ENCODE results near the gene ATP6V0B. TPM values are rescaled to one million over a fixed set of nuclear protein-coding genes. Genes with fewer than 3 reads are reported as not detected.

The ATP6V0B gene
- total RNA-seq, 1 experiment from 2014 or later, result 235 TPM

DNA sequence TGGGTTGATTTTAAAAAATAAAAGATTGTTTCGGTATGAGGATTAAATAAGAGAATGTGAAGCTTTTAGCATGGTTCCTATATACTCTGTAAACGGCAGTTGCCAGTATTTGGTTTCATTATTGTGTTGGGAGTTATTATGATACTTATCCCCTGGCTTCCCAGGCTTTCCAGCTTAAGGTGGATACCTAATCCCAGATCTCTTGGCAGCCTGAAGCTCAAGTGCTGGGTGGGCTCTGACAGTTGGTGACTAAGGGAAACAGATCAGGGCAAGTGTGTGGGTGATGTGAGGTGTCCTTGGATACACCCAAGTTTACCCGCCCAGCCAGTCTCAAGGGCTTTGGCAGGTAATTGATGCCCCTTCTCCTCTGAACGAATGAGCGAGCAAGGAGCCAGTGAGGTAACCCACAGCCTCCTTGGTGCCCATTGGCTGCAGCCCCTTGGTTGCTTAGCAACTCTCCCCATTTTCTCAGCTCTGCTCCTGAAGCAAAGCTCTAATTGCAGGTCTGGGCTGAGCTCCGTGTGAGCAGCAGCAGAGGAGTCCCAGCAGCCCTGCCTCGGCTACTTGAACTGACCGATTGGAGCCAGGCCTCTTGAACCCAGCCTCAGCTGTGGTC, 21.9 kb upstream of the ATP6V0B start:
- H3K4me3 ChIP-seq, result no peak overlapping the region
- no peaks in the 10 kb centered on the region for H3K27me3 ChIP-seq (replicated peaks)
- no peak for DNase-seq (ENCODE audit: low read depth in 1 of 2, low spot score in 2 of 2)
- peaks cover 5% of the 10 kb centered on the region for H3K4me1 ChIP-seq (replicated peaks)
- no peaks in the 10 kb centered on the region for H3K9me3 ChIP-seq (replicated peaks)
- peaks cover 37% of the 10 kb centered on the region for H3K36me3 ChIP-seq
- no peak overlapping the region for H3K27ac ChIP-seq

DNA sequence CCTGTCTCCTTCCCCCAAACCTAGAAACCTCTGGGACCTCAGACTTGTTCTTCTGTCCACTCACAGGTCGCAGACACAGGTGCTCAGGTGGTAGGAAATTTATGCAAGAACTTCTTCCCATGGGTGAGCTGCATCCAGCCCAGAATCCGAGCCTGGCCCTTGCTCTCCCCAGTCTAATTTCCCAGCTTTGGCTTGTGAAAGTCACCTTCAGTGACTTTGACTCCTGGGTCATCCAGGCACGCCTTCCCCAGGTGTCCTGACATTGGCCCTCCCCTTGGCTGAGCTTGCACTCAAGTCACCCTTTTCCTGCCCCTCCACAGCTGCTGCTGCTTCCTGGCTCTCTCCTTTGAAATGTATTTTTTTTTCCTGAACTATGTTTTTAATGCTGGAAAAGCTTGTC, 21.4 kb upstream of the ATP6V0B start:
- DNase-seq (ENCODE audit: low read depth in 1 of 2, low spot score in 2 of 2), result no peak
- Histone ChIP-seq H3K4me3 (no peak overlapping the region), H3K4me1 (replicated peaks) (peaks cover under 1% of the 10 kb centered on the region), H3K27ac (no peak overlapping the region), H3K27me3 (replicated peaks) (no peaks in the 10 kb centered on the region), H3K9me3 (replicated peaks) (no peaks in the 10 kb centered on the region), H3K36me3 (peaks cover 37% of the 10 kb centered on the region)

DNA sequence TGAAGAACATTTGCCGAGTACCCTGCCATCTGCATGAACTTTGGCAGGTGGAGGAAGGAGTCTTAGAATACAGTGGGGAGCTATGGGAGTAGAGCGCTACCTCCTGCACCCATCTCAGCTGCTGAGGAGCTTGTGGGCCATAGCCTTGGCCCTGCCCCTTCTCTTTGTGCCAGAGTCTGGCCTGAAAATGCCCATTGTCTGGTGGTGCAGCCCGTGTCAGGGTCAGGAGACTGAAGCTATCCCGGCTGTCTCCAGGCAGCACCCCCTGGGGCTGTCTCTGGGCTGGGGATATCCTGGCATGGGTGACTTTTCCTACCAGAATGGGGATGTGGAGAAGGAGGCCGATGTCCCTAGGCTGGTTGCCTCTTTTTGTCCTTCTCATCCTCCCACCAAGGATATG, 20.7 kb upstream of the ATP6V0B start:
- H3K4me3 ChIP-seq, result no peak overlapping the region
- no peaks in the 10 kb centered on the region for H3K4me1 ChIP-seq (replicated peaks)
- DNase-seq (ENCODE audit: low read depth in 1 of 2, low spot score in 2 of 2), result no peak
- H3K9me3 ChIP-seq (replicated peaks), result no peaks in the 10 kb centered on the region
- H3K36me3 ChIP-seq, result peaks cover 41% of the 10 kb centered on the region
- H3K27me3 ChIP-seq (replicated peaks), result no peaks in the 10 kb centered on the region
- H3K27ac ChIP-seq, result no peak overlapping the region

DNA sequence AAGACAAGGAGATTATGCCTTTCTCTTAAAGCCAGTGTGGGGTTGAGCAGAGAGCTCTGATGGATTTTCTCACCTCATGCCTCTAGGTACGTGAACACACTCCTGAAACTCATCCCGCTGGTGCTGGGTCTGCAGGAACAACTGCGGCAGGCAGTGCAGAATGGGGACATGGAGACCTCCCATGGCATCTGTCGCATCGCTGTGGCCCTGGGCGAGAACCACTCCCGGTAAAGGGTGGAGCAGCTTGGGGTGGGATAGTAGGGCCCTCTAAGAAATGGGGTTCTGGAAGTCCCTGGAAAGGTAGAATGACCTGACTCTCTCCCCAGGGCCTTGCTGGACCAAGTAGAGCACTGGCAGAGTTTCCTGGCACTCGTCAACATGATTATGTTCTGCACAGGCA, 18.5 kb upstream of the ATP6V0B start:
- peaks cover 46% of the 10 kb centered on the region for H3K36me3 ChIP-seq
- no peaks in the 10 kb centered on the region for H3K9me3 ChIP-seq (replicated peaks)
- no peak for DNase-seq (ENCODE audit: low read depth in 1 of 2, low spot score in 2 of 2)
- no peak overlapping the region for H3K27ac ChIP-seq
- H3K4me3 ChIP-seq, result no peak overlapping the region
- no peaks in the 10 kb centered on the region for H3K27me3 ChIP-seq (replicated peaks)
- no peaks in the 10 kb centered on the region for H3K4me1 ChIP-seq (replicated peaks)

GRCh38 chr1:43957407-43958040, 17.2 kb upstream of the ATP6V0B start:
- DNase-seq (ENCODE audit: low read depth in 1 of 2, low spot score in 2 of 2), result no peak
- no peak overlapping the region for H3K27ac ChIP-seq
- H3K4me3 ChIP-seq, result no peak overlapping the region
- H3K4me1 ChIP-seq (replicated peaks), result no peaks in the 10 kb centered on the region
- no peaks in the 10 kb centered on the region for H3K27me3 ChIP-seq (replicated peaks)
- H3K9me3 ChIP-seq (replicated peaks), result no peaks in the 10 kb centered on the region
- peaks cover 40% of the 10 kb centered on the region for H3K36me3 ChIP-seq

- H3K9me3 ChIP-seq (replicated peaks), result no peaks in the 10 kb centered on the region
Measured at GRCh38 chr1:43958351-43959255, 16.2 kb upstream of the ATP6V0B start.

GRCh38 chr1:43960798-43961197, 14.0 kb upstream of the ATP6V0B start:
- H3K4me1 ChIP-seq (replicated peaks), result no peaks in the 10 kb centered on the region
- no peak overlapping the region for H3K4me3 ChIP-seq
- H3K27ac ChIP-seq, result no peak overlapping the region
- peaks cover 40% of the 10 kb centered on the region for H3K36me3 ChIP-seq
- DNase-seq (ENCODE audit: low read depth in 1 of 2, low spot score in 2 of 2), result no peak
- H3K9me3 ChIP-seq (replicated peaks), result no peaks in the 10 kb centered on the region
- no peaks in the 10 kb centered on the region for H3K27me3 ChIP-seq (replicated peaks)

More at GRCh38 chr1:43958351-43959255, 16.2 kb upstream of the ATP6V0B start:
- DNase-seq (ENCODE audit: low read depth in 1 of 2, low spot score in 2 of 2), result no peak
- H3K4me3 ChIP-seq, result no peak overlapping the region
- peaks cover 40% of the 10 kb centered on the region for H3K36me3 ChIP-seq
- H3K4me1 ChIP-seq (replicated peaks), result no peaks in the 10 kb centered on the region
- H3K27ac ChIP-seq, result no peak overlapping the region
- no peaks in the 10 kb centered on the region for H3K27me3 ChIP-seq (replicated peaks)

DNA sequence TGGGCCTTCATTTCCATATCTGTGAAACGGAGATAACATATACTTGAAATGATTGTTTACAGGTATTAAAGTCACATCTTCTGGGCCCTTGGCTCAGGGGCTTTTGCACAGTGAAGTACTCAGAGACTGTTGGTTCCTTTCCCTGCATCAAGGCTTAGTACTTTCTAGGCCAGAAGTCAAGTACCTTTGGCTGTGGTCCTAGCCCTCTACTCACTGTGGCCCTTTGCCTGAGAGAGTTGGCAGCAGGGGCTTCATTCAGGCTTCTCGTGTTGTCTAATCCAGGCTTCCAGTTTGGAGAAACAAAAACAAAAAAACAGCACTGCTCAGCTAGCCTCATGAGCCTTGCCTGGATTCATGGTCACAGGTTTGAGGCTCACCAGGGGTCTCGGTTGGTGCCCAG, 13.1 kb upstream of the ATP6V0B start:
- no peak for DNase-seq (ENCODE audit: low read depth in 1 of 2, low spot score in 2 of 2)
- H3K4me1 ChIP-seq (replicated peaks), result no peaks in the 10 kb centered on the region
- H3K9me3 ChIP-seq (replicated peaks), result no peaks in the 10 kb centered on the region
- peaks cover 38% of the 10 kb centered on the region for H3K36me3 ChIP-seq
- no peak overlapping the region for H3K27ac ChIP-seq
- no peak overlapping the region for H3K4me3 ChIP-seq
- no peaks in the 10 kb centered on the region for H3K27me3 ChIP-seq (replicated peaks)

GRCh38 chr1:43962324-43962723, 12.4 kb upstream of the ATP6V0B start:
- H3K4me3 ChIP-seq, result no peak overlapping the region
- no peak overlapping the region for H3K27ac ChIP-seq
- H3K4me1 ChIP-seq (replicated peaks), result no peaks in the 10 kb centered on the region
- H3K36me3 ChIP-seq, result peaks cover 32% of the 10 kb centered on the region
- DNase-seq (ENCODE audit: low read depth in 1 of 2, low spot score in 2 of 2), result no peak
- no peaks in the 10 kb centered on the region for H3K9me3 ChIP-seq (replicated peaks)
- no peaks in the 10 kb centered on the region for H3K27me3 ChIP-seq (replicated peaks)

GRCh38 chr1:43963006-43963405, 11.8 kb upstream of the ATP6V0B start:
- no peaks in the 10 kb centered on the region for H3K9me3 ChIP-seq (replicated peaks)
- no peak overlapping the region for H3K4me3 ChIP-seq
- peaks cover 31% of the 10 kb centered on the region for H3K36me3 ChIP-seq

DNA sequence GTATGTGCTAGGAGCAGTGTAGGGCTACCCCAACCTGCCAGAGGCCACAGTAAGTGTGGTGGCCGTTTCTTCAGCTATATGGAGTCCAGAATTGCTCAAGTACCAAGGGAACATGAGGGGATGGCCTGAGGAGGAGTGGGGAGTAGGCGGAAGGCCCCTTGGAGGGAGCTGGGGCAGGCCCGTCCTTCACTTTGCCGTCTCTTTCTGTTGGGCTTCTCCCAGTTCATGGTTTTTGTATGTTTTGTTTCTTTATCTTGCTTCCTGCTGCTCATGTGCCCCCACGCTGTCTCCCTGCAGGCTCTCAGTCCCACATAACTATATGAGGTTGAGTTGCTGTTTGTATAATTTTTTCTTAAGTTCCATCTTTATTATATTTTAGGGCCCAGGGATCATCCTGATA, 10.9 kb upstream of the ATP6V0B start:
- no peaks in the 10 kb centered on the region for H3K27me3 ChIP-seq (replicated peaks)
- no peak for DNase-seq (ENCODE audit: low read depth in 1 of 2, low spot score in 2 of 2)
- peaks cover 29% of the 10 kb centered on the region for H3K36me3 ChIP-seq
- H3K27ac ChIP-seq, result no peak overlapping the region
- H3K9me3 ChIP-seq (replicated peaks), result no peaks in the 10 kb centered on the region
- H3K4me1 ChIP-seq (replicated peaks), result no peaks in the 10 kb centered on the region
- H3K4me3 ChIP-seq, result no peak overlapping the region

More at GRCh38 chr1:43963006-43963405, 11.8 kb upstream of the ATP6V0B start:
- H3K27me3 ChIP-seq (replicated peaks), result no peaks in the 10 kb centered on the region
- H3K27ac ChIP-seq, result no peak overlapping the region
- no peaks in the 10 kb centered on the region for H3K4me1 ChIP-seq (replicated peaks)
- no peak for DNase-seq (ENCODE audit: low read depth in 1 of 2, low spot score in 2 of 2)

- no peaks in the 10 kb centered on the region; the same call in 1 of the 2 replicates for H3K4me1 ChIP-seq (replicated peaks)
- DNase-seq (ENCODE audit: low read depth in 1 of 2, low spot score in 2 of 2), result no peak
- no peak overlapping the region for H3K27ac ChIP-seq
- no peak overlapping the region for H3K4me3 ChIP-seq
- no peaks in the 10 kb centered on the region for H3K27me3 ChIP-seq (replicated peaks)
- H3K36me3 ChIP-seq, result peaks cover 21% of the 10 kb centered on the region
- H3K9me3 ChIP-seq (replicated peaks), result no peaks in the 10 kb centered on the region
Measured at GRCh38 chr1:43965316-43965715, 9.4 kb upstream of the ATP6V0B start.

DNA sequence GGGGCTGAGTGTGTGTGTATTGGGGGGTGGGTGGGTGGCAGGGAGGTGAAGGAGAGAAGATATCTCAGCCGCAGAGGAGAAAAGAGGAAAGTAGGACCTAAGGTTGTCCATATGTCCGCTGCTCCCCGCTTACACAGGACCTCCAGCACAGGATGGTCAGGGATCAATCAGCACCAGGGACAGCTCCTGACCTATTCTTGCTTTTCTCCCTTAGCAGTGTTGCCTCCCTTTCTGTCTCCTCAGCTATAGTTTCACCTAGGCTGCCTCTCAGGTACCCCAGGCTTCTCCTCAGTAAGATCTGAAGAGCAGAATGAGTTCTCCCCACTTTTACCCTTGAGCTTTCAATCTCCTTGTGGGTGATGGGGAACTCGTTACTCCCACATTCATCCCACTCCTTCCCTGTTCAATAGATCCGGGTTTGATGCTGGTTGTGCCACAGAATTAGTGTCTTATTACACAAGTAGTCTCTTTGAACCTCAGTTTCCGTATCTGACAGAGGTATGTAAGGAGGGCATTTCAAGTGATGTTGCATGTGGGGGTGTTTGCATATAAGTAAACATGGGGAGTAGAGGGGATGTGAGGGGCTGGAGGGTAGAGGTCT, 6.3 kb upstream of the ATP6V0B start:
- no peak overlapping the region for H3K4me3 ChIP-seq
- no peaks in the 10 kb centered on the region for H3K9me3 ChIP-seq (replicated peaks)
- no peaks in the 10 kb centered on the region for H3K27me3 ChIP-seq (replicated peaks)
- peaks cover 6% of the 10 kb centered on the region for H3K4me1 ChIP-seq (replicated peaks)
- H3K27ac ChIP-seq, result no peak overlapping the region
- H3K36me3 ChIP-seq, result peaks cover 29% of the 10 kb centered on the region
- peak in 1 of 2 experiments; percentile 4 for DNase-seq (ENCODE audit: low read depth in 1 of 2, low spot score in 2 of 2)

DNA sequence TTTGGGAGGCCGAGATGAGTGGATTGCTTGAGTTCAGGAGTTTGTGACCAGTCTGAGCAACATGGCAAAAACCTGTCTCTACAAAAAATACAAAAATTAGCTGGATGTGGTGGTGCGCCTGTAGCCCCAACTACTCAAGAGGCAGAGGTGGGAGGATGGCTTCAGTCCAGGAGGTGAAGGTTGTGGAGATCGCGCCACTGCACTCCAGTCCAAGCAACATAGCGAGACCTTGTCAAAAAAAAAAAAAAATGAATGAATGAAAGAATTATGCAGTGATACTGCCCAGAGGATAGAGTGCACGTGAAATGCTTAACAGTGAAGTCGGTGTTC, 5.4 kb upstream of the ATP6V0B start:
- H3K9me3 ChIP-seq (replicated peaks), result no peaks in the 10 kb centered on the region
- no peak overlapping the region for H3K4me3 ChIP-seq
- no peak for DNase-seq (ENCODE audit: low read depth in 1 of 2, low spot score in 2 of 2)
- no peak overlapping the region for H3K27ac ChIP-seq
- H3K36me3 ChIP-seq, result peaks cover 29% of the 10 kb centered on the region
- H3K27me3 ChIP-seq (replicated peaks), result no peaks in the 10 kb centered on the region
- peaks cover 11% of the 10 kb centered on the region for H3K4me1 ChIP-seq (replicated peaks)

All from SJSA1 (cell line).